Ovary (tissue), 3 donors: ENCODE measurements around the gene KLHL28.

Source experiments
- CTCF ChIP-seq, 3 donors: fragments of 450-650 bp in 2 of 3; fragments of 200-600 bp in 1 of 3; IDR thresholded peaks; one replicate each; pipeline versions ENCODE4 v1.5.1 to v1.8.0; 2016 to 2022; ENCODE audit warnings: antibody characterized with exemption in 3 of 3, mild to moderate bottlenecking in 1 of 3
- EP300 ChIP-seq: sonication (generic); formaldehyde crosslinking; IDR thresholded peaks from one replicate; pipeline ENCODE4 v1.6.1; 2017; ENCODE audit warnings: antibody characterized with exemption
- POLR2A ChIP-seq: fragments of 450-650 bp; IDR thresholded peaks from one replicate; pipeline ENCODE4 v1.6.1; 2017; ENCODE audit warnings: antibody characterized with exemption, mild to moderate bottlenecking, moderate library complexity
- donor health status: DM: no; HTN: no; CAD: no.

GRCh38 chr14:44979273-44979672 lies 17.5 kb upstream of the KLHL28 start:
- TF ChIP-seq CTCF (IDR thresholded peaks at IDR 0.05) (no peak), POLR2A (no peak), EP300 (no peak)
